DMS53 (cell line): ENCODE data around the gene CDH1.

ENCODE experiments used
- DNase-seq: peaks from one replicate; lab custom pipeline; 2025; lab: John Stamatoyannopoulos, UW

CDH1 gene

GRCh38 chr16:68857479-68857878 lies 120.4 kb downstream of the CDH1 start:
- no peak for DNase-seq

GRCh38 chr16:68859828-68860227 lies 122.7 kb downstream of the CDH1 start:
- no peak for DNase-seq

- no peak for DNase-seq
Measured at GRCh38 chr16:68860978-68861892, 124.1 kb downstream of the CDH1 start.

GRCh38 chr16:68866933-68867332 lies 129.8 kb downstream of the CDH1 start:
- DNase-seq: no peak

- DNase-seq: no peak
Measured at GRCh38 chr16:68869492-68870088, 132.5 kb downstream of the CDH1 start.

- DNase-seq: no peak
Measured at GRCh38 chr16:68873635-68874471, 136.8 kb downstream of the CDH1 start.

- DNase-seq: no peak
Measured at GRCh38 chr16:68875871-68876270, 138.8 kb downstream of the CDH1 start.

- DNase-seq: no peak
Measured at GRCh38 chr16:68883685-68884084, 146.6 kb downstream of the CDH1 start.

- no peak for DNase-seq
Measured at GRCh38 chr16:68884401-68884800, 147.3 kb downstream of the CDH1 start.
